GM18858 (cell line): ENCODE measurements around the gene GJA3.

Experiments
- ATAC-seq: cut with Tn5 transposase; IDR thresholded peaks from one replicate; pipeline ENCODE4 v1.9.1; 2021; ENCODE audit not compliant: unreplicated experiment

Gene GJA3

GRCh38 chr13:20101467-20102316, 59.2 kb downstream of the GJA3 start:
- no peak for ATAC-seq

GRCh38 chr13:20099319-20099718, 61.5 kb downstream of the GJA3 start:
- ATAC-seq: no peak

- no peak for ATAC-seq
Observed at GRCh38 chr13:20093951-20094350, 66.9 kb downstream of the GJA3 start.

GRCh38 chr13:20090349-20090748, 70.5 kb downstream of the GJA3 start:
- no peak for ATAC-seq
